ENCODE measurements around the gene ACAP2.
"Not testable (repeated sequence)": the region's sequence is repeated elsewhere in the genome, so short reads cannot be mapped to it uniquely, and the experiment has no call there.

The ACAP2 gene

GRCh38 chr3:195466251-195466650 lies 23.4 kb upstream of the ACAP2 start:
- TF ChIP-seq CTCF (IDR thresholded peaks at IDR 0.05; ENCODE audit: insufficient read depth, low read depth, low read length, missing control alignments), result no peak
- H3K4me3 ChIP-seq (ENCODE audit: low read length), result no peak overlapping the region
- DNase-seq (ENCODE audit: low read depth), result no peak

GRCh38 chr3:195462922-195463321 lies 20.1 kb upstream of the ACAP2 start:
- not testable (repeated sequence) for H3K4me3 ChIP-seq (ENCODE audit: low read length)
- DNase-seq (ENCODE audit: low read depth), result peak; percentile 48

- DNase-seq (ENCODE audit: low read depth), result peak; percentile 76
- H3K4me3 ChIP-seq (ENCODE audit: low read length), result no peak overlapping the region
- TF ChIP-seq CTCF (IDR thresholded peaks at IDR 0.05; ENCODE audit: insufficient read depth, low read depth, low read length, missing control alignments), result no peak
Measured at GRCh38 chr3:195462308-195462610, 19.4 kb upstream of the ACAP2 start.

- no peak for TF ChIP-seq CTCF (IDR thresholded peaks at IDR 0.05; ENCODE audit: insufficient read depth, low read depth, low read length, missing control alignments)
- H3K4me3 ChIP-seq (ENCODE audit: low read length), result no peak overlapping the region
- no peak for DNase-seq (ENCODE audit: low read depth)
Measured at GRCh38 chr3:195461594-195462307, 18.9 kb upstream of the ACAP2 start.

- no peak for TF ChIP-seq CTCF (IDR thresholded peaks at IDR 0.05; ENCODE audit: insufficient read depth, low read depth, low read length, missing control alignments)
- no peak for DNase-seq (ENCODE audit: low read depth)
- H3K4me3 ChIP-seq (ENCODE audit: low read length), result no peak overlapping the region
Measured at GRCh38 chr3:195460091-195460713, 17.4 kb upstream of the ACAP2 start.

- TF ChIP-seq CTCF (IDR thresholded peaks at IDR 0.05; ENCODE audit: insufficient read depth, low read depth, low read length, missing control alignments), result no peak
- H3K4me3 ChIP-seq (ENCODE audit: low read length), result no peak overlapping the region
- DNase-seq (ENCODE audit: low read depth), result no peak
Measured at GRCh38 chr3:195458316-195458717, 15.5 kb upstream of the ACAP2 start.

GRCh38 chr3:195455789-195456188 lies 13.0 kb upstream of the ACAP2 start:
- no peak for DNase-seq (ENCODE audit: low read depth)
- no peak for TF ChIP-seq CTCF (IDR thresholded peaks at IDR 0.05; ENCODE audit: insufficient read depth, low read depth, low read length, missing control alignments)
- no peak overlapping the region for H3K4me3 ChIP-seq (ENCODE audit: low read length)

Data from epithelial cell of esophagus (primary cell).